Measurements from ENCODE around the gene RIMS3.
"Not testable (repeated sequence)": the region's sequence is repeated elsewhere in the genome, so short reads cannot be mapped to it uniquely, and the experiment has no call there.

The RIMS3 gene

DNA sequence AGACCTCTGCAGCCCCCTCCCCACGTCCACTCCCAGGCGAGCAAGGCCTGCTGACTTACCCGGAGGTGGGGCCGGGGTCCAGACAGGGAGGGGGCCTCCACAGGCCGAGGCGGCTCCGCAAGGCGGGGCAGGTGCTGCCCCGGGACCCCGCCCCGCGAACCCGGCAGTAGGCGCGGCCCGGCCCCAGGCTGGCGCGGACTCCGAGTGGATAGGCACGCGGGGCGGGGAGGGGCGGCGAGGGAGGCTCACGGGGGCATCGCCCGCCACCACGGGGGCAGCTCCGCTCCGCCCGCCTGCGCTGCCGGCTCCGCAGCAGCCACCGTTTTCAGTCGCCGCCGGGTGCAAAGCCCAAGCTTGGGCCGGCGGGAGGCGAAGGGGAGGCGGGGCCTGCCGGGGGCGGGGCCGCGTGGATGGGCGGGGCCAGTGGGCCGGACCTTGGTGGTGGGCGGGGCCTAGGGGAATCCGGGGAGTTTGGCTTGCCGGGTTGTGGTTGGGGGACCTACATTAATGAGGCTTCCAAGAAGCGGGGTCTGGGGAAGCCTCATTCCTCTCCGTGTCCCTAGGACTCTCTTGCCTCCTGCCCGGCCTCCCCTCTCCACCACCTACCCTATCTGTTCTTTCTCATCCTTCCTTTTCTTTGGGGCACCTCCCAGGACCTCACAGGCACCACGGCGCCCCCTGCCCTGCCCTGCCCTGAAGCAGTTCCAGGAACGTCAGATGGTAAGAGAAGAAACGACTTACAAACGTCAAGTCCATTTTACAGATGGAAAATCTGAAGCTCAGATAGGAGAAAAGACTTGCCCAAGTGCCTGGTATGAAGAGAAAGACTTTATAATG lies at the start of gene RIMS3:
TSS of gene RIMS3 (minus strand) at position 348 of the 837 bp plus-strand sequence. CDS start 23,757 bp downstream, outside the sequence.
- peak; percentile 73 for DNase-seq (ENCODE audit: low read depth)

DNA sequence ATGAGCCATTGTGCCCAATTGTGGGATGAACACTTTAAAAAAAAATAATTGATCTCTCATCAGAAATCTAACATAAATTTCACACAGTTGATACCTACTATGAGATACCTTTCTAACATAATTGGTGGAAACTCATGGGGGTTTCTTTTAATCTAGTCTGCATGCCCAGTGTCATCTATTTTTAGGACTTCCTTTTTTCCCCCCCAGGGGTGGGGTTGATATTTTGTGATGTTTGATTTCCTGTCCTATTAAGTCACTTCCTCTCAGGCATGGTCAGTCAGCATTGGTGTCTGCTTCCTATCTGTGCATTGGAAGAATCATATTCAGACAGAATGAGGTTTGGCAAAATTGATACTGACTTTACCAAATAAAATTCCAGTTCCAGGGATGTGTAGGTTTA lies 47.5 kb upstream of the RIMS3 start:
- DNase-seq (ENCODE audit: low read depth): no peak

DNA sequence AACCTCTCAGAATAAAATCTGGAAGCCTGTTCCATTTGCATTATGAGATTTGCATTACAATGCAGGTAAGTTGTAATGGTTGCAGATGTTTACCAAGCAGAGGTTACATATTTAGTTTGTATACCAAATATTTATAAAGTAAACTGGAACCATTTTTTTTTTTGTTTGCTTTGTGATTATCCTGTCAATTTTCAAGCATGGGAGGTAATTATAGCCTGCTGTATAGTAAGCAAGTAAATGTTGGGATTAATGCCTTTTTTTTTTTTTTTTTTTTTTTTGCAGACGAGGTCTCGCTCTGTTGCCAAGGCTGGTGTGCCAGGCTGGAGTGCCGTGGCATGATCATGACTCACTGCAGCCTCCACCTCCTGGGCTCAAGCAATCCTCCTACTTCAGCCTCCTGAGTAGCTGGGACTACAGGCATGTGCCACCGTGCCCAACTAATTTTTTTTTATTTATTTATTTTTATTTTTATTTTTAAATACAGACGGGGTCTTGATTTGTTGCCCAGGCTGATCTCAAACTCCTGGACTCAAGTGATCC lies 47.0 kb upstream of the RIMS3 start:
- DNase-seq (ENCODE audit: low read depth): no peak

DNA sequence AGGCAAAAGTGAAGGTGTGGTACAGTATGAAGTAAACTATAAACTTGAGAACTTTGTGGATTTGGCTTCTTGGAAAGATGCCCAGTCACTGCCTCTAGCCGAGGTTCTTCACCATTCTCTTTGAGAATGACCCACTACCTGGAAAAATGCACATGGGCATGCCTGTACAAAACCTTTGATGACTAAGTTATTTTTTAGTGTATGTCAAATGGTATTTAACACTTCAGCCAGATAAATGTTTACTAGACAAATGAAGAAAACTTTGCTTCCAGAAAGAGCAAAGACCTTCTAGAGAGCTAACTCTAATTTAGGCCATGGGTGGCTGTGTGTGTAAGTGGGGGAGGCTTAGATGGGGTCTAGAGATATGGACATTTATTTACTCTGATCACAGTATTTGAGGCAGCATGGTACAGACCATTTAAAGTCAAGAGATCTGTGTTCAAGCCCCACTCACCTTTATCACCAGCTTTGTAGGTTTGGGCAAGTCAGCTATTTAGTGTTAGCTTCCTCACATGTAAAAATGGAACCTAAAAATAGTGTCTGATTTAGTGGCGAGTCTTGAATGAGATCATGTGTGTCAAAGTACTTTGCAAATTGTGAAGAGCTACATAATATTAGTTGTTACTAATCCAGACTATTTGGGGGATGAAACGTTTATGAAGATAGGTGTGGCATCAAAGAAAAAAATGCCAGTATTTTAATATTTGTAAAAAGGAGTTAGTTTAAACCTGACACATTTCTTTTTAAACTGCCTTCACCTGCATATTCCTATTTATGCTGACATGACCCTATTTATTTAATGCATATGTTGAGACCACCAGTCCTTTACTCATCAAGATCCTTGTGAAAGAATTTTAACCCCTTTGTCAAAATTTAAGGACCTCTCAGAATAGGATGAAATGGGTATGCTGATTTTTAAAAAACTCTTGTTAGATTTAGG lies 46.3 kb upstream of the RIMS3 start:
- no peak for DNase-seq (ENCODE audit: low read depth)

DNA sequence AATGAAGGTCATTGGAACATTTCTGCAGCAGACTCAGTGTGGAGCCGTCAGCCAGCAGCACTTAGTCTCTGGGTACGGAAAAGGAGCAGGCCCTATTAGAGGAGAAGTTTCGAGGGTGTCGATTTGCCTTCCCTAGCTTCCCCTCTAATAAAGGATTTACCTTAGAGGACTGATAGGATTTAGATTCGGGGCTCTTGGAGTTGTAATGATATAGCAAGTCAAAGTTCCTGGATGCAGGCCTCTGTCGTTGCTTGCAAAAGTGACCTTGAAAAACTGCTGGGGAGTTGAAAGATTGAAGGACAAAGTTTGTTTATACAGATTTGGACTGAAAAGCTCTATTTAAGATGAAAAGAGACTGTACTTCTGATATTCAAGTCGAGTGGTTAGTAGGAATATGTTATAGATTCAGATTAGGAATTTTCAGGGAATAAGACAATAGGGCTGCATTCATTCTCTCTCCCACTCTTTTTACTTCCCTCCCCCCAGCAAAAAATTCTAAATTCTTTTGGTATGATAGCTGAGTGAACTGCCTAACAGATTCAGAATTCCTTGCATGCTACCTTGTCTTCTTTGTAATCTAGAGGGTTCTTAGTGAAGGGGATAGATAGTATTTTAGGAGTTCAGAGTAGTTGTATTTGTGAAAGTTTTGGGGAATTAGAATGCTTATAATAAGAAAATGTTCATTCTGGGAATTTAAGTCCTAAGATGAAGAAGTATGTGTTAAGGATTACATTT lies 45.3 kb upstream of the RIMS3 start:
- no peak for DNase-seq (ENCODE audit: low read depth)

DNA sequence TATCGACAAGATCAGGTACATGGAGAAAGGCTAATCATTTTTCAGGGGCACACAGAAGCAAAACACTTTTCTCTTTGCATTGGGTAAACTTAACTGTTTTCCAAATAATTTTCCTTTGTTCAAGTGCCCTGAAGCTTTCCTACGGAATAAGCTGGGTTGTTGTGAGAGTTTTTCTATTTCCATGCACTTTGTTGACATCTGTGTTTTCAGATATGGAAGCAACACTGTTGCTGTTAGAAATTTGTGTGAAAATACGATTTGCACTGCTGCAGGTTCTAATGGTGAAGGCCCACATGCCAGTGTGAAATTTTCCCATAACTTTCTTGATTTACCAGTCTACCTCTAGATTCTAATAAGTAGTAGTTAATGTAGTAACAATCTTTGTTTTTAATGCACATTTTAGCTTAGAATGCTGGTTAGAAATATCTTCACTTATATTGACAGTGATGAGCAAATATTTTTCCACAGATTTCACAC lies 44.4 kb upstream of the RIMS3 start:
- no peak for DNase-seq (ENCODE audit: low read depth)

DNA sequence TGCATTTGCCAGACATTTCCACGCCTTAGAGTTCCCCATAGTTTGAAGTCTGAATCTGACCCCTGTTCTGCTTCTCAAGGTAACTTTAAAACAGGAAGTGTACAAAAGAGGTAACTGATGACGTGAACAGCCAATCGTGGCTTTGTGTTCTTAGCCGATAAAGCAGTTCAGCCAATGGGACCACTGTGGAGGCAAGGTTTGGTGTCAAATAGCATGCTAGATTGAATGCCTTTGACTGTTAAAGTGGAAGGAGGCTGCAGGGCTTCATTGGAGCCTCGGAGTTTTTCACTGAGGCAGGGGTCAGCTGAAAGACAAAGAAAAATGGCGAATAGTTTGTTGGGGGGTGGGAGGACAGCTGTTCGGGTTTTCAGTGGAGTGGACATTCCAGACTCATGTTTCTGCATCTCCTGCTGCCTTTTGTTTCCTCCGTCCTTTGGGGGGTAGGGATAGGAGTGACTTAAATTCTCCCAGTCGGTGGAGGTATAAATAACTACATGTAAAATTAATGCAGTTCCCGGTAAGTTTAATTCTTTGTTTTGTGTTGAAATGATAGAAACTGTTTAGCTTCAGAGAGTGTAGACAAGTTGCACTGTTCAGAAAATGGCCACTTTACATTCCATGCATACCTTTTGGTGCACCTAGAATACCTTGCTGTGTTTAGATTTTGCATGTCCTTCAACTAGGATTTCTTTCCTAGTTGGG lies 43.8 kb upstream of the RIMS3 start:
- peak; percentile 65 for DNase-seq (ENCODE audit: low read depth)

DNA sequence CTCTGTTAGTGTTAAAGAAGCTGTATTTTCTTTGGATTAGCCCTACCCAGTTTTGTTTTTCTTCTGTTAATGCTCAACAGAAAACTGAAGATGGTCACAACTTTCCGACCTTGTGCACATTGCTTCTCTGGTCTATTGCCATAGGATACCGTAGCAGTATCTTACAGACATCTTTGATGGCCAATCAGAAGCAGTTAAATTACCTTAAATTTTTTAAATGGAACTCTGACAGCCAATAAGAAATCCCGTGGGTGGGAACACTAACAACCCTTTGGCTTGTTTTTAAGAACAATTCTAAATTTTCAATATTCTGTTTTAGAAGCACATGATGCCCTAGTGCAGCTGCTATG lies 43.2 kb upstream of the RIMS3 start:
- no peak for DNase-seq (ENCODE audit: low read depth)

DNA sequence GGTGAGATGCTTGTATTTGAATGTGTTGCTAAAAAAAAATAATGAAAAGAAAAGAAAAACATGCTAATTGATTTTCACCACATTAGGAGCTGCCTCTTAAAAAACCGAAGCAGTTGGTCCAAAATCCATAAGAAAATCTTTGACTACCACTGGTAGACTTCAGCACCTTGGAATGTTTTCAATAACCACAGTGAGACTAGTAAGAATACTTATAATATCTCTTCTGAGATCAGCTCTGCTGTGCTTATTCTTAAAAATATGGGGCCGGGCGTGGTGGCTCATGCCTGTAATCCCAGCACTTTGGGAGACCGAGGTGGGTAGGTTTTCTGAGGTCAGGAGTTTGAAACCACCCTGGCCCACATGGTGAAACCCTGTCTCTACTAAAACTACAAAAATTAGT lies 41.1 kb upstream of the RIMS3 start:
- DNase-seq (ENCODE audit: low read depth): no peak

DNA sequence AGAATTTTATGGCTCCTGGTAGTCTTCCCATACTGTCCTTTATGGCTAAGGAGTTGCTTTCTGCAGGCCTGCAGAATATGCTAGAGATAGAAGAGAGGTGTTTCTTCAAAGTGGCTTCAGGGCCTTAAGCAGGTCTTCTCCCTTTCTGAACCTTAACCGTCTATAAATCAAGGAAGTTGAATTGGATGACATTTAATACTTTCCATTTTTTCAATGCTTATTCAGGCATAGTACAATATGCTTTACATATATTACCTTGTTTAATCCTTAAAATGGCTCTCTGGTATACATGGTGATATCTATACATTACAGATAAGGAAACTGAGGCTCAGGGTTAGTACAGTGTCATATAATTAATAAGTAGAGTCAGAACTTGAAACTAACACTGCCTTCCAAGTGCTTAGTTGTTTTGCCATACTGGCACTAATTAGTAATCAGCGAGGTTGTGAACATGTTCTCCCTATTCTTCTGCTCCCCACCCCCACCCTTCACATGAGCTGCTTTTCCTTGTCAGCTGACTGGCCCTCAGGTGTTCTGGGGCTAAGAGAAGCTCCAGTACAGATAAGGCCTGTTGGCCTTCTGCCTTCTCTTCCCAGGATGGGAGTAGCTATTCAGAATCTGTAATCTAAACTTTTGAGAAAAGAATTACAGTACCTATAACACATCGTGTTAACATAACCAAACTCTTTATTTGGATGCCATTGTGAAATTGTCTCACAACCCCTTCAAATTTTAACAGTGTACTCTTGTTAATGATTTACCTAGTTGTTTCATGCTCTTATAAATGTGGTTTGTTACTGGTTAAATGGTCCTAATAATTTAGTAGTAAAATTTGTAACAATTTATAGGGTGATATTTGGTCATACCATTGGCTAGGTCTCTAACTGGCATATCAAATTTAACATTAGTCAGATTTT lies 39.6 kb upstream of the RIMS3 start:
- no peak for DNase-seq (ENCODE audit: low read depth)

DNA sequence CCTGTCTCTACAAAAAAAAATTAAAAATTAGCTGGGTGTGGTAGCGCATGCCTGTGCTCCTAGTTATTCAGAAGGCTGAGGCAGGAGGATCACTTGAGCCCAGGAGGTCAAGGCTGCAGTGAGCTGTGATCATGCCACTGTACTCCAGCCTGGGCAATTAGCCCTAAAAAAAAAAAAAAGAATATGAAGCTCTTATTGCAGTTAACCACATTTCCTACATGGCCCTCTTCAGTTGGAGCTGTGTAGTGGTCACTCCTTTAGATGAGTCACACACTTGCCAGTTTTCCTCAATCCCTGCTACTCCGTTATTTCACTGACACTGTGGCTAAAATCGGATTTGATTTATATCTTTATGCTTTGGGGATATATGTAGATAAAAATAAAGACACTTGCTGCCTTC lies 37.8 kb upstream of the RIMS3 start:
- no peak for DNase-seq (ENCODE audit: low read depth)

DNA sequence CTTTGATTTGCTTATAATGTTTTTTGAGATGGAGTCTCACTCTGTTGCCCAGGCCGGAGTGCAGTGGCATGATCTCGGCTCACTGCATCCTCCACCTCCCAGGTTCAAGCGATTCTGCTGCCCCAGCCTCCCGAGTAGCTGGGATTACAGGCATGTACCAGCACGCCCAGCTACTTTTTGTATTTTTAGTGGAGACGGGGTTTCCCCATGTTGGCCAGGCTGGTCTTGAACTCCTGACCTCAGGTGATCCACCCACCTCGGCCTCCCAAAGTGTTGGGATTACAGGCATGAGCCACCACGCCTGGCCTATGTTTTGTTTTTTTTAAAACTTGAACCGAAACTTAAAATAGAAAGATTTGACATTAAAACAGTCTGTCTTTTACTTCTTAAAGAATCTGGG lies 37.3 kb upstream of the RIMS3 start:
- not testable (repeated sequence) for DNase-seq (ENCODE audit: low read depth)

DNA sequence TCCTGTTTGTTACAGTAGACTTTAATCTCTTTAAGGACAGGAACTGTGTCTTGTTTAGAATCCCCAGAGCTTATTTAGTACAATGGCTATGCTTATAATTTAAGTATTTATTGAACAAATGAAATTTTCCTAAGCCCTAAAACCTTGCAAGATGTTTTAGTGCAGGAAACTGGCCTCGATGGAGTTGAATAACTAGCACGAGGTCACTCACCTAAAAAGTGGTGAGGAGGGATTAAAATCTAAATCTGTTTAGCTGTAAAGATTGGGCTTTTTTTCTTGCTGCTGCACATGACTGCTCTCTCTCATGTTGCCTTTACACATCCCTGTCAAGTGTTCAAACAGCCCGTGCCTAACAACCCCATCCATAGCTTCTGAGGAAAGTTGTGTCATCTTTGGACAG lies 36.2 kb upstream of the RIMS3 start:
- DNase-seq (ENCODE audit: low read depth): no peak

DNA sequence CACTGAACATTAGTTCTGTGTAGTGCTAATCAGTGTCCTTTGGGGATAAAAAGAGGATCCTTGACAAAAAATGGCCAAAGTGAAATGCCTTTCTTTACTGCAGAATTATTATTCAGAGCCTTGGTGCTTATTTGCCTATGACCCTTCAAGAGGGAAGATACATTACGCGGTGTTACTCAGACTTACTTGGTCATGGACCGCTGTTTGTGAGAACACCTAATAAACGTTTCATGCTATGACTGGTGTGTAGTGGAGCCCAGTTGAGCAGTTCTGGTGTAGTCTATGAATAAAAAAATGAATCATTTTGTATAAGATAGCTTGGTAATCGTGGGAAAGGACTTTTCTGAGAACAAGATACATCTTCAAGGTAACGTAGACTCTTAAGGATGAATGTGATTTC lies 34.3 kb upstream of the RIMS3 start:
- DNase-seq (ENCODE audit: low read depth): no peak

DNA sequence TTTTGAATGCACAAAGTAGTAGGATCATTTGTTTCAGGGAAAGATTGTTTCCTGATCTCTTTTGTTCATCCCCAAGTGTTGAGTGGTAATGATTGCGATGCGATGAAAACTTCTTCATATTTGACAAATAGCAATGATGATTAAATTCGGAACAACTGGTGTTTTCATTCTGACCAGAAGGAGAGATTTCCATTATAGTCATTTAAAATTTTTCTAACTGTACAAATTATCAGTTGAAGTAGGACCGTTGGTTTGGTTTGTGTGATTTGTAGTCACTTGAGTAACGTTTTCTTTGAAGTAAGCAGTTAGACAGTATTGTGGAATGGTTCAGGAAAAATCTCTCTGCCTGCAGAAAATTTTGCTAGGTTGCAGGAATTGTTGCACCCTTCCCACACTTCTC lies 32.0 kb upstream of the RIMS3 start:
- DNase-seq (ENCODE audit: low read depth): no peak

DNA sequence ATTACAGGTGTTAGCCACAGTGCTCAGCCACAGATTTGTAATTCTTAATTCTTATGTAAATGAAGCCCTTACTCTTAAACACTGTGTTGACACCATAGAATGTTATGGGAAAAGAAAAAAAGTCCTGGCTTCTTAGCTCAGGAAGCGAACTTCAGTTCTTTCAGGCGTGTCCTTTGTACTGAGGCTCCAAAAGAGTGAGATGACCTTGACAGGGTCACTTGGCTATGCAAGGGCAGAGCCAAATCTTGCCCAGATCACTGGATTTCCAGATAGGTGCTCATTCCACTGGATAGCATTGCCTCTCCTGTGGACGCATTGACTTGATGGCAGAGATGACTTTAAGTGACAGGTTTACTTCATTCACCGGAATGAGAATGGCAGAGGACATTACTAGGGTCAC lies 30.8 kb upstream of the RIMS3 start:
- no peak for DNase-seq (ENCODE audit: low read depth)

DNA sequence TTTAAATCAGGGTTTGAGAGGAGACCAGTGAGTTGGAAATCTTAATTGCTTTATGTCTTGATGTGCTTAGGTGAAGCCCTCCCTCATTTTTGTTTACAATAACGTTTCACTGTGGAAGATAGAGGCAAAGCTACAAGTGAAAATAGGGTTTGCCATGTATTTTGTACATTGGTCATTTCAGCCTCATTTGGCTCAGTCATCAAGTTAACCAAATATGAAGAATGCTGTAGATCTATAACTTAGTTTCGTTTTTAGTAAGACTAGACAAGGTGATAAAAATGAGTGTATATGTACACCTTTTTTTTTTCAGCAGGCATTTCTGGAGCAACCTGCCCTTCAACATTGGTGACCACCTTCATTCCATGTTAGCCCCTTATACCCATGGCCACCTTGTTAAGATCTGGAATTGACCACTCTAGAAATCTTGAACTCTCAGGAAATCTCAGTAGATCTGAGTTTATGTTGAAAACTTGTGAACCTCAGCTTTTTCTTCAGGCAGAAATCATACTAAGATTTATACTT lies 28.9 kb upstream of the RIMS3 start:
- DNase-seq (ENCODE audit: low read depth): no peak

DNA sequence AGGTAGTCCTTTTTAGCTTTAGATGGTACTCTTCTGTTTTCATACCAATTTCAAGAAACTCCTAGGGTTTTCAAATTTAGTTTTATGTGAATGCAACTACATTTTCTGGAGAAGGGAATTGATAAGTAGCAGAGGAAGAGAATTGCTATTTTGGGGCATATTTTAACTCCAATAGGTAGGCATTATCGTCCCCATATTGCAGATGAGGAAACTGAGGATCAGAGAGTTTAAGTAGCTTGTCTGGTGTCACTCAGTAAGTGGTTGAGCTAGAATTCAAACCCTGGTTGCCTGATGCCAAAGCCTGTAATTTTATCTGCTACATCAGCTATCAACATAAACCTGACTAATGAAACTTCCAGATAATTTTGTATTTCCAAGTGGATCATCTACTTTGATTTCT lies 27.9 kb upstream of the RIMS3 start:
- no peak for DNase-seq (ENCODE audit: low read depth)

DNA sequence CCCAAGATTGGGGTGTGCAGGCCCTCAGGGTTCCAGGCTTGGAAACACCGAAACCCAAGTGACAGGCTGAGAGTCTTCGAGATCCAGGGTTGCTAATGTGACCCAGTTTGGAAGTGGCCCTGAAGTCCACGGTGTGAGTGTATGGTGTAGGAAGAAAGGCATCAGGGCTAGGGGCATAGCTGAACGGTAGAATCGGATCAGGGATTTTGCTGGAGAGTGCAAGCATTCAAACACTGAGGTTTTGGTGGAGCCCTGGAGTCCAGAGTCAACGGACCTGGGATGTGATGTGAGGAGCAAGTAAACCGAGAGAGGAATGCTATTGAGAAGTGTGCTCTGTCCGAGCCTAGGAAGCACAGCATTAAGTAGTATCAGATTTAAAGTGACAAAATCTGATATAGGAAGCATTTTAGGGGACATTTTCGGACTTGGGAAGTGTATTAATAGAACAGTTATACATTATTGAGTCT lies 27.0 kb upstream of the RIMS3 start:
- no peak for DNase-seq (ENCODE audit: low read depth)

Data from activated gamma-delta T cell treated with anti-CD3 and anti-CD28 coated beads, Interleukin-2, amount 50 U/mL, for 16 hours (primary cell).